ENCODE data around the gene FBH1.

DNA sequence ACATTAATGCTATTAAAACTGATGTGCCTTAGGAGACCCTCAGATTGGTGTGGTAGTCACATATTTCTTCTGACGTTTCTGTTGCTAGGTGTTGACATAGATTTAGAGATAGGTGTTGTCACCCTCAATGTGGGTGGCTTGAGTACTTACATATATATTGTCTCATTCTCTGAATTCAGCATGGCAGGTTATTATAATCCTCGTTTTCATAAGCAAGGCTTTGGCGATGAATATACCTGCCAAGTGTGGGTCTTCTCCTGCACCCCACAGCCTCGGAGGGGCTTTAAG, 7.0 kb downstream of the FBH1 start:
- TF ChIP-seq, protein P1, sequence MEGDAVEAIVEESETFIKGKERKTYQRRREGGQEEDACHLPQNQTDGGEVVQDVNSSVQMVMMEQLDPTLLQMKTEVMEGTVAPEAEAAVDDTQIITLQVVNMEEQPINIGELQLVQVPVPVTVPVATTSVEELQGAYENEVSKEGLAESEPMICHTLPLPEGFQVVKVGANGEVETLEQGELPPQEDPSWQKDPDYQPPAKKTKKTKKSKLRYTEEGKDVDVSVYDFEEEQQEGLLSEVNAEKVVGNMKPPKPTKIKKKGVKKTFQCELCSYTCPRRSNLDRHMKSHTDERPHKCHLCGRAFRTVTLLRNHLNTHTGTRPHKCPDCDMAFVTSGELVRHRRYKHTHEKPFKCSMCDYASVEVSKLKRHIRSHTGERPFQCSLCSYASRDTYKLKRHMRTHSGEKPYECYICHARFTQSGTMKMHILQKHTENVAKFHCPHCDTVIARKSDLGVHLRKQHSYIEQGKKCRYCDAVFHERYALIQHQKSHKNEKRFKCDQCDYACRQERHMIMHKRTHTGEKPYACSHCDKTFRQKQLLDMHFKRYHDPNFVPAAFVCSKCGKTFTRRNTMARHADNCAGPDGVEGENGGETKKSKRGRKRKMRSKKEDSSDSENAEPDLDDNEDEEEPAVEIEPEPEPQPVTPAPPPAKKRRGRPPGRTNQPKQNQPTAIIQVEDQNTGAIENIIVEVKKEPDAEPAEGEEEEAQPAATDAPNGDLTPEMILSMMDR (IDR thresholded peaks at IDR 0.05 in 4 of 5, conservative IDR thresholded peaks at IDR 0.05 in 1 of 5): no peak
- TF ChIP-seq POLR2A (IDR thresholded peaks at IDR 0.05): no peak

Data from gastrocnemius medialis (tissue), 4 donors.